Upper lobe of left lung (tissue), 6 donors: ENCODE results near the gene SLAIN1. TPM values are rescaled to one million over a fixed set of nuclear protein-coding genes. Genes with fewer than 3 reads are reported as not detected.

ENCODE experiments used
- ATAC-seq, 2 donors: fragments of 200-7000 bp; cut with Tn5 transposase; one replicate each; pipeline ENCODE4 v1.9.1; 2022; ENCODE audit warnings: mild to moderate bottlenecking in 2 of 2, moderate library complexity in 2 of 2; ENCODE audit not compliant: low FRiP score in 2 of 2
- DNase-seq, 2 donors: peaks; one replicate each; pipeline ENCODE4 v3.0.0-alpha.2; 2019 to 2020
- H3K27ac ChIP-seq, 4 donors: fragments of 200-600 bp; sonication (generic); one replicate each; pipeline ENCODE4 v1.5.1; 2016 to 2019
- H3K27me3 ChIP-seq, 4 donors: fragments of 200-600 bp; sonication (generic); one replicate each; pipeline ENCODE4 v1.5.1; 2017 to 2019
- H3K36me3 ChIP-seq, 4 donors: fragments of 200-600 bp; sonication (generic); one replicate each; pipeline ENCODE4 v1.5.1; 2016 to 2019
- H3K4me1 ChIP-seq, 4 donors: fragments of 200-600 bp; sonication (generic); one replicate each; pipeline ENCODE4 v1.5.1; 2018 to 2019
- H3K4me3 ChIP-seq, 4 donors: fragments of 200-600 bp; sonication (generic); one replicate each; pipeline ENCODE4 v1.5.1; 2017 to 2019; ENCODE audit warnings: mild to moderate bottlenecking in 2 of 4, moderate library complexity in 1 of 4
- H3K9me3 ChIP-seq, 4 donors: fragments of 200-600 bp; sonication (generic); one replicate each; pipeline ENCODE4 v1.5.1; 2018 to 2019
- CTCF ChIP-seq, 6 experiments: fragments of 450-650 bp in 4 of 6; fragments of 200-600 bp in 2 of 6; sonication (generic) in 2 of 6; IDR thresholded peaks; one replicate each; pipeline ENCODE4 v1.5.1; 2016 to 2019; ENCODE audit warnings: antibody characterized with exemption in 6 of 6
- EP300 ChIP-seq, 4 donors: sonication (generic); formaldehyde crosslinking; IDR thresholded peaks; one replicate each; pipeline ENCODE4 v1.5.1; 2017; ENCODE audit warnings: antibody characterized with exemption in 4 of 4, control low read depth in 2 of 4
- POLR2A ChIP-seq, 4 donors: fragments of 450-650 bp; IDR thresholded peaks; one replicate each; pipeline ENCODE4 v1.5.1; 2016 to 2017; ENCODE audit warnings: antibody characterized with exemption in 4 of 4, mild to moderate bottlenecking in 2 of 4
- POLR2AphosphoS5 ChIP-seq, 2 donors: sonication (generic); formaldehyde crosslinking; IDR thresholded peaks; one replicate each; pipeline ENCODE4 v1.5.1; 2017; ENCODE audit warnings: antibody characterized with exemption in 2 of 2
- WGBS, 2 donors: methylation state at CpG; one replicate each; pipeline ENCODE4 v1.1.5; 2017 to 2018; 5-methylcytosine and 5-hydroxymethylcytosine counted together
- total RNA-seq, 6 donors: library from RNA; depleted of rRNA in 4 of 6; stranded (reverse); fragments of >200 nt in 4 of 6; gene quantifications; one replicate each; pipeline versions ENCODE4 v1.1.0 to v1.2.1, GENCODE V29; 2016 to 2021
- donor health status: DM: no; HTN: no; CAD: no; lungs with moderate emphysema.
- donor health status: DM: no; HTN: yes; CAD: no; lungs with severe emphysema.

Gene SLAIN1
- total RNA-seq, 6 donors from 2014 or later, result 10.6 to 35.6 (median 21.4) TPM

- Histone ChIP-seq H3K27ac (peak overlapping the region in 1 of 4 donors; percentile 84), H3K27me3 (no peaks in the 10 kb centered on the region), H3K4me1 (peaks cover 0 to 27% (median 10%) of the 10 kb centered on the region in 4 donors), H3K4me3 (peak overlapping the region; percentile 53 to 93 (median 75)), H3K9me3 (no peaks in the 10 kb centered on the region), H3K36me3 (no peaks in the 10 kb centered on the region)
- TF ChIP-seq POLR2A (IDR thresholded peaks at IDR 0.05), result no peak
- no peak for TF ChIP-seq POLR2AphosphoS5 (IDR thresholded peaks at IDR 0.05)
- no peak for TF ChIP-seq CTCF (IDR thresholded peaks at IDR 0.05)
- TF ChIP-seq EP300 (IDR thresholded peaks at IDR 0.05), result no peak
- WGBS, 2 donors, result 1% methylated on average over 4 of the region's 4 CpGs
- ATAC-seq (no peak), DNase-seq (no peak)
Measured at GRCh38 chr13:77699059-77699680, 1.7 kb downstream of the SLAIN1 start.

- Histone ChIP-seq H3K36me3 (no peaks in the 10 kb centered on the region), H3K4me1 (peaks cover 0 to 24% (median 10%) of the 10 kb centered on the region in 4 donors), H3K27ac (no peak overlapping the region), H3K4me3 (no peak overlapping the region), H3K27me3 (no peaks in the 10 kb centered on the region), H3K9me3 (no peaks in the 10 kb centered on the region)
- DNase-seq (no peak), ATAC-seq (no peak)
- TF ChIP-seq POLR2A (IDR thresholded peaks at IDR 0.05), result no peak
- TF ChIP-seq EP300 (IDR thresholded peaks at IDR 0.05), result no peak
- no peak for TF ChIP-seq CTCF (IDR thresholded peaks at IDR 0.05)
- no peak for TF ChIP-seq POLR2AphosphoS5 (IDR thresholded peaks at IDR 0.05)
Measured at GRCh38 chr13:77701305-77701704, 3.8 kb downstream of the SLAIN1 start.

GRCh38 chr13:77702366-77702765 lies 4.9 kb downstream of the SLAIN1 start:
- DNase-seq, result peak in 1 of 2 donors; percentile 44
- 48 to 59% methylated on average over 1 of the region's 1 CpG for whole genome bisulfite sequencing, 2 donors
- H3K36me3 ChIP-seq, result no peaks in the 10 kb centered on the region
- no peaks in the 10 kb centered on the region for H3K27me3 ChIP-seq
- H3K4me3 ChIP-seq, result no peak overlapping the region
- H3K4me1 ChIP-seq, result peaks cover 0 to 15% (median 10%) of the 10 kb centered on the region in 4 donors
- peak in 1 of 2 donors; percentile 75 for ATAC-seq
- peak in 1 of 4 donors; percentile 36 for TF ChIP-seq EP300 (IDR thresholded peaks at IDR 0.05)
- TF ChIP-seq POLR2AphosphoS5 (IDR thresholded peaks at IDR 0.05), result no peak
- H3K9me3 ChIP-seq, result no peaks in the 10 kb centered on the region
- H3K27ac ChIP-seq, result peak overlapping the region in 2 of 4 donors; percentile 13 to 19

- TF ChIP-seq CTCF (IDR thresholded peaks at IDR 0.05) (no peak), POLR2AphosphoS5 (IDR thresholded peaks at IDR 0.05) (no peak), POLR2A (IDR thresholded peaks at IDR 0.05) (peak in 1 of 4 donors; percentile 13), EP300 (IDR thresholded peaks at IDR 0.05) (peak in 3 of 4 donors; percentile 26 to 65 (median 30))
- H3K4me3 ChIP-seq, result no peak overlapping the region
- no peaks in the 10 kb centered on the region for H3K27me3 ChIP-seq
- H3K36me3 ChIP-seq, result no peaks in the 10 kb centered on the region
- ATAC-seq, result peak; percentile 60 to 92
- H3K9me3 ChIP-seq, result no peaks in the 10 kb centered on the region
- DNase-seq, result peak in 1 of 2 donors; percentile 80
- H3K27ac ChIP-seq, result no peak overlapping the region
- H3K4me1 ChIP-seq, result peaks cover 0 to 15% (median 10%) of the 10 kb centered on the region in 4 donors
- 57 to 79% methylated on average over 5 of the region's 5 CpGs for WGBS, 2 donors
Measured at GRCh38 chr13:77703408-77703807, 5.9 kb downstream of the SLAIN1 start.

- no peak for DNase-seq
- WGBS, 2 donors, result 90 to 94% methylated on average over 3 of the region's 3 CpGs
Measured at GRCh38 chr13:77714119-77714755, 16.8 kb downstream of the SLAIN1 start.

More at GRCh38 chr13:77714119-77714755, 16.8 kb downstream of the SLAIN1 start:
- no peaks in the 10 kb centered on the region for H3K36me3 ChIP-seq
- H3K4me1 ChIP-seq, result no peaks in the 10 kb centered on the region
- TF ChIP-seq CTCF (IDR thresholded peaks at IDR 0.05) (no peak), EP300 (IDR thresholded peaks at IDR 0.05) (no peak), POLR2AphosphoS5 (IDR thresholded peaks at IDR 0.05) (no peak), POLR2A (IDR thresholded peaks at IDR 0.05) (no peak)
- no peak for ATAC-seq
- no peaks in the 10 kb centered on the region for H3K27me3 ChIP-seq
- H3K27ac ChIP-seq, result no peak overlapping the region
- H3K9me3 ChIP-seq, result peaks cover 0 to 9% (median 0%) of the 10 kb centered on the region in 4 donors
- H3K4me3 ChIP-seq, result no peak overlapping the region
